ENCODE measurements around the gene PGS1.

DNA sequence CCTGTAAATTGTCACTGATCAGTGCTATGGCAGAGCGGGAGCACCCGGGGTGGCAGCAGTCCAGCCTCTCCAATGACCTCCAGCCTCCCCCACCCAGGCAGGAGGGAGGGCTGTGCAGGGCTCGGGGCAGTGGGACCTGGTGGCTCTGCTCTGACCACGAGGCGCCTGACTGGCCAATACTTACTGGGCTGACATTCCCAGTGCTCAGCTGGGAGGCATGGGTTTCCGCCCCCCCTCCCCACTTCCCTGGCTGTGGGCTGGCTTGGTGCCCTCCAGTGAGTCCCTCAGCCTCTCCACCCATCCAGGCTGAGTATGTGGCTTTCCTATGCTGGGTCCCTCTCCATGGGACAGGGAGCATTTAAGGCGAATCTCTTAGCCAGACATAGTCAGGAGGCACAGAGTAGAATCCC is 21.3 kb upstream of the PGS1 start:
- TF ChIP-seq CTCF (IDR thresholded peaks at IDR 0.05; ENCODE audit: poor library complexity) = no peak
- no peak for TF ChIP-seq EZH2 (IDR thresholded peaks at IDR 0.05; ENCODE audit: borderline replicate concordance)
- no peak for TF ChIP-seq EZH2phosphoT487 (IDR thresholded peaks at IDR 0.05; ENCODE audit: low read depth, severe bottlenecking, unreplicated experiment)
